Measurements from ENCODE around the gene CAB39L. TPM values are rescaled to one million over a fixed set of nuclear protein-coding genes. Genes with fewer than 3 reads are reported as not detected.

CAB39L gene
- total RNA-seq, 1 experiment from 2014 or later, result 3.6 TPM

- no TSS peak for BruUV-seq (replicated peaks)
- H3K4me3 ChIP-seq (ENCODE audit: low read depth, low read length, poor library complexity, severe bottlenecking), result no peak overlapping the region
- no peak overlapping the region for H3K27ac ChIP-seq (ENCODE audit: low read depth, low read length, poor library complexity, severe bottlenecking)
- no peaks in the 10 kb centered on the region for H3K9me3 ChIP-seq (ENCODE audit: low read depth, low read length, poor library complexity, severe bottlenecking)
- POLR2A ChIA-PET (ENCODE audit: low non-redundant PET), result no interaction called here
- TF ChIP-seq EZH2 (IDR thresholded peaks at IDR 0.05; ENCODE audit: borderline replicate concordance, low read depth, low read length, poor library complexity, severe bottlenecking), result no peak
- no peaks in the 10 kb centered on the region for H3K36me3 ChIP-seq (ENCODE audit: insufficient read depth, low read length, poor library complexity, severe bottlenecking)
- no peaks in the 10 kb centered on the region for H3K4me1 ChIP-seq (ENCODE audit: insufficient read depth, low read length, poor library complexity, severe bottlenecking)
- H3K27me3 ChIP-seq (replicated peaks; ENCODE audit: insufficient read depth, low read depth, low read length, poor library complexity), result no peaks in the 10 kb centered on the region
- CTCF ChIA-PET, result no interaction called here
- intact Hi-C loops (cut with micrococcal nuclease; ENCODE audit: unreplicated experiment), result no loop called here
- no peak for DNase-seq (ENCODE audit: low spot score)
Observed at GRCh38 chr13:49346460-49346859, 97.4 kb downstream of the CAB39L start.

GRCh38 chr13:49343731-49344130, 100.1 kb downstream of the CAB39L start:
- intact Hi-C loops (cut with micrococcal nuclease; ENCODE audit: unreplicated experiment), result no loop called here
- CTCF ChIA-PET, result no interaction called here
- BruUV-seq (replicated peaks), result no TSS peak

GRCh38 chr13:49343255-49343654, 100.6 kb downstream of the CAB39L start:
- intact Hi-C loops (cut with micrococcal nuclease; ENCODE audit: unreplicated experiment), result no loop called here
- ChIA-PET CTCF (no interaction called here), POLR2A (ENCODE audit: low non-redundant PET) (no interaction called here)
- BruUV-seq (replicated peaks), result no TSS peak
- H3K4me1 ChIP-seq (ENCODE audit: insufficient read depth, low read length, poor library complexity, severe bottlenecking), result no peaks in the 10 kb centered on the region
- no peak overlapping the region for H3K4me3 ChIP-seq (ENCODE audit: low read depth, low read length, poor library complexity, severe bottlenecking)
- H3K36me3 ChIP-seq (ENCODE audit: insufficient read depth, low read length, poor library complexity, severe bottlenecking), result no peaks in the 10 kb centered on the region
- no peak for DNase-seq (ENCODE audit: low spot score)
- H3K9me3 ChIP-seq (ENCODE audit: low read depth, low read length, poor library complexity, severe bottlenecking), result no peaks in the 10 kb centered on the region
- TF ChIP-seq EZH2 (IDR thresholded peaks at IDR 0.05; ENCODE audit: borderline replicate concordance, low read depth, low read length, poor library complexity, severe bottlenecking) (no peak), CTCF (conservative IDR thresholded peaks at IDR 0.05; ENCODE audit: low read depth, low read length) (no peak)
- no peak overlapping the region for H3K27ac ChIP-seq (ENCODE audit: low read depth, low read length, poor library complexity, severe bottlenecking)
- H3K27me3 ChIP-seq (replicated peaks; ENCODE audit: insufficient read depth, low read depth, low read length, poor library complexity), result no peaks in the 10 kb centered on the region

More at GRCh38 chr13:49343731-49344130, 100.1 kb downstream of the CAB39L start:
- no peaks in the 10 kb centered on the region for H3K4me1 ChIP-seq (ENCODE audit: insufficient read depth, low read length, poor library complexity, severe bottlenecking)
- DNase-seq (ENCODE audit: low spot score), result no peak
- H3K27ac ChIP-seq (ENCODE audit: low read depth, low read length, poor library complexity, severe bottlenecking), result no peak overlapping the region
- H3K4me3 ChIP-seq (ENCODE audit: low read depth, low read length, poor library complexity, severe bottlenecking), result no peak overlapping the region
- H3K27me3 ChIP-seq (replicated peaks; ENCODE audit: insufficient read depth, low read depth, low read length, poor library complexity), result no peaks in the 10 kb centered on the region
- no peaks in the 10 kb centered on the region for H3K9me3 ChIP-seq (ENCODE audit: low read depth, low read length, poor library complexity, severe bottlenecking)
- POLR2A ChIA-PET (ENCODE audit: low non-redundant PET), result no interaction called here
- no peaks in the 10 kb centered on the region for H3K36me3 ChIP-seq (ENCODE audit: insufficient read depth, low read length, poor library complexity, severe bottlenecking)
- TF ChIP-seq CTCF (conservative IDR thresholded peaks at IDR 0.05; ENCODE audit: low read depth, low read length) (no peak), EZH2 (IDR thresholded peaks at IDR 0.05; ENCODE audit: borderline replicate concordance, low read depth, low read length, poor library complexity, severe bottlenecking) (no peak)

GRCh38 chr13:49342454-49342853, 101.4 kb downstream of the CAB39L start:
- TF ChIP-seq CTCF (conservative IDR thresholded peaks at IDR 0.05; ENCODE audit: low read depth, low read length) (no peak), EZH2 (IDR thresholded peaks at IDR 0.05; ENCODE audit: borderline replicate concordance, low read depth, low read length, poor library complexity, severe bottlenecking) (no peak)
- no peaks in the 10 kb centered on the region for H3K9me3 ChIP-seq (ENCODE audit: low read depth, low read length, poor library complexity, severe bottlenecking)
- no peak for DNase-seq (ENCODE audit: low spot score)
- H3K4me1 ChIP-seq (ENCODE audit: insufficient read depth, low read length, poor library complexity, severe bottlenecking), result no peaks in the 10 kb centered on the region
- intact Hi-C loops (cut with micrococcal nuclease; ENCODE audit: unreplicated experiment), result no loop called here
- BruUV-seq (replicated peaks), result no TSS peak
- no peak overlapping the region for H3K27ac ChIP-seq (ENCODE audit: low read depth, low read length, poor library complexity, severe bottlenecking)
- ChIA-PET POLR2A (ENCODE audit: low non-redundant PET) (no interaction called here), CTCF (no interaction called here)
- H3K36me3 ChIP-seq (ENCODE audit: insufficient read depth, low read length, poor library complexity, severe bottlenecking), result no peaks in the 10 kb centered on the region
- no peaks in the 10 kb centered on the region for H3K27me3 ChIP-seq (replicated peaks; ENCODE audit: insufficient read depth, low read depth, low read length, poor library complexity)
- no peak overlapping the region for H3K4me3 ChIP-seq (ENCODE audit: low read depth, low read length, poor library complexity, severe bottlenecking)
